Effector memory CD4-positive, alpha-beta T cell (primary cell): ENCODE measurements around the gene RTRAF.

Source experiments
- DNase-seq, 3 donors: peaks; one replicate each; pipeline ENCODE4 v3.0.0-alpha.2; 2020
- H3K27ac ChIP-seq: 2 replicates; pipeline ENCODE4 v1.7.0; 2013; ENCODE audit warnings: mild to moderate bottlenecking, low read length, moderate library complexity; ENCODE audit not compliant: insufficient read depth, poor library complexity, severe bottlenecking
- H3K27me3 ChIP-seq: replicated peaks from 2 replicates; pipeline ENCODE4 v1.7.0; 2013; ENCODE audit warnings: mild to moderate bottlenecking, low read length; ENCODE audit not compliant: insufficient read depth, control insufficient read depth, poor library complexity, severe bottlenecking
- H3K36me3 ChIP-seq: 2 replicates; pipeline ENCODE4 v1.7.0; 2013; ENCODE audit warnings: mild to moderate bottlenecking, low read length, moderate library complexity; ENCODE audit not compliant: control insufficient read depth, insufficient read depth
- H3K4me1 ChIP-seq: 2 replicates; pipeline ENCODE4 v1.7.0; 2013; ENCODE audit warnings: low read length, mild to moderate bottlenecking; ENCODE audit not compliant: control insufficient read depth, insufficient read depth, poor library complexity, severe bottlenecking
- H3K4me3 ChIP-seq: 2 replicates; pipeline ENCODE4 v1.7.0; 2013; ENCODE audit warnings: low read length, low read depth, mild to moderate bottlenecking; ENCODE audit not compliant: insufficient read depth, poor library complexity, severe bottlenecking
- H3K9me3 ChIP-seq: 2 replicates; pipeline ENCODE4 v1.7.0; 2013; ENCODE audit warnings: mild to moderate bottlenecking, low read length, moderate library complexity; ENCODE audit not compliant: control insufficient read depth

Gene RTRAF

DNA sequence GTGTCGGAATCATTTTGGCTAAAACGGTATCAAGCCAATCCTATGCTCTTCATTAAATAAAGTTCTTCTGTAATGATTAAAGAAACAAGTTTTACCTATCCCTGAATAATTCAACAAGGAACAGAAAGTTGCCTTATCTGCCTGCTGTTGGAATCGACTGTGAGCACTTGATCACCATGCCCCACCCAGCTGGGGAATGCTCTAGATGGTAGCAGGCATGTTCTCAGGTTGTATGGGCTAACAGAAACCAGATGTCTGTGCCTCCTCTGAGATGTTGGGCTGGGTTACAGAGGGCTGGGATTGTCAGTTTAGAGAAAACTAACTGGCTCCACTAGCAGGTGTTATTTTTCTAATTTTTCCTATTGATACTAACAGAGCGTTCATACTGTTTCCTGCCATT, 28.9 kb downstream of the RTRAF start:
- no peak for DNase-seq
- Histone ChIP-seq H3K9me3 (no peaks in the 10 kb centered on the region), H3K36me3 (no peaks in the 10 kb centered on the region)

GRCh38 chr14:52018970-52019369, 29.6 kb downstream of the RTRAF start:
- H3K9me3 ChIP-seq = no peaks in the 10 kb centered on the region
- no peak overlapping the region for H3K27ac ChIP-seq
- no peak overlapping the region for H3K4me3 ChIP-seq
- no peaks in the 10 kb centered on the region for H3K27me3 ChIP-seq
- H3K4me1 ChIP-seq = no peaks in the 10 kb centered on the region
- DNase-seq = no peak
- H3K36me3 ChIP-seq = no peaks in the 10 kb centered on the region

More for the DNA sequence above, 28.9 kb downstream of the RTRAF start:
- H3K27ac ChIP-seq = no peak overlapping the region
- H3K4me1 ChIP-seq = no peaks in the 10 kb centered on the region
- no peaks in the 10 kb centered on the region for H3K27me3 ChIP-seq
- no peak overlapping the region for H3K4me3 ChIP-seq

GRCh38 chr14:52020161-52020714, 30.9 kb downstream of the RTRAF start:
- Histone ChIP-seq H3K27me3 (no peaks in the 10 kb centered on the region), H3K27ac (no peak overlapping the region), H3K4me3 (no peak overlapping the region), H3K36me3 (no peaks in the 10 kb centered on the region), H3K9me3 (no peaks in the 10 kb centered on the region), H3K4me1 (no peaks in the 10 kb centered on the region)
- DNase-seq = no peak

DNA sequence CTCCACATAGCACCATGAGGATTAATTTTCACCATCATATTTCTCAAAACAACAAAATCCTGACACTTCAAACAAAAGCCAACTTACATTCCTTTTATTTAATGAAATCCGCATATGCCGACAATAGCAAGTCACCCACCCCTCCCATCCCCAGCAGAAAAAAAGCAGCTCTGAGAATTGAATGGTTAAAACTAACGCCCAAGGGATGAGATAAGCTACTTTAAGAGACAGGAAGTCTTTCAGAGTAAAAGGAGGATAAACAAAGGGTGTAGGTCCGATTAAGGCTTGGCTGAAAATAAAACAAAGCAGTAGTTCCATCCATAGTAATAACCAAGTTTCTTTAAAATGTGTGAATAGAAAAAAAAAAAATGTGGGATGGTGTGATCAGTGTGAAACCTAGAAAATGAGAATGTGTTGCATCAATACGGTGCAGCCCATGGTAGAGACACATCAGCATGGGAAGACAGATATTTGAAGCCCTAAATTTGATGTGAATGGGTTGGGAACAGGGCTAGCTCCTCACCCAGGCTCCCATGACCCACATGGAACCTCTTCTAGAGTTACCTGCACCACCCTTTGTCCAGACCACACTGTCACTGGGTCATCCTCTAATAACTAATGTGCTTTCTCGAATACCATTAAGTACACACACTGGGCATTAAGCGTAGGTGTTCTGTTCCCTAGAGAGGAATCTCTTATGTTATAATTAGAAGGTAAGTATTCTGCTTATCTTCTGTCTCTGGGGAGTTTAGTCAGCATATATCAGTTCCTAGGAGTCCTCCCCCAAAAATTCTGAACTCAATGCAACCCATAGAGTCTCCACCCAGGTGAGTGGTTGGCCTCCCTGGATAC, 31.7 kb downstream of the RTRAF start:
- Histone ChIP-seq H3K4me3 (no peak overlapping the region), H3K36me3 (no peaks in the 10 kb centered on the region), H3K4me1 (no peaks in the 10 kb centered on the region), H3K9me3 (no peaks in the 10 kb centered on the region), H3K27me3 (no peaks in the 10 kb centered on the region), H3K27ac (no peak overlapping the region)
- no peak for DNase-seq

GRCh38 chr14:52021957-52022600, 32.7 kb downstream of the RTRAF start:
- Histone ChIP-seq H3K27ac (no peak overlapping the region), H3K27me3 (no peaks in the 10 kb centered on the region), H3K36me3 (no peaks in the 10 kb centered on the region), H3K4me1 (no peaks in the 10 kb centered on the region), H3K4me3 (no peak overlapping the region), H3K9me3 (no peaks in the 10 kb centered on the region)
- no peak for DNase-seq

DNA sequence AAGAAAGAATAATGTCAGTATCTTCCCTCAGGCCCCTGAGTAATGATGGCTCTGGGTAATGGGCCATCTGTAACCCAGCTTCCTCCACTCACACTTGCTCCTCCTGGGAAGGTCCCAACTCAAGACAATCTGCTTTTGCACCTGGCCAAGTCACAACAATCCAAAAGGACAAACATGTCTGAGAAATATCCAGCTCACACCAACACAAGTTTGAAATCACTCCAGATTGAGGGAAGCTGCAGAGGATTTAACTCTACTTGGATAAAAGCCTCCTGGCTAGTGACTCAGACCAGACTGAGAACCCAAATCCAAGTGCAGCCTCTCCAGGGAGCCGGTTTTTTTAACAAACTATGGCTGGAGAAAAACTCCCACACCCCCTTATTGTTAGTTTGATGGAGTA, 34.2 kb downstream of the RTRAF start:
- no peak overlapping the region for H3K27ac ChIP-seq
- H3K9me3 ChIP-seq = no peaks in the 10 kb centered on the region
- H3K4me1 ChIP-seq = no peaks in the 10 kb centered on the region
- no peak overlapping the region for H3K4me3 ChIP-seq
- no peak for DNase-seq
- H3K36me3 ChIP-seq = no peaks in the 10 kb centered on the region
- no peaks in the 10 kb centered on the region for H3K27me3 ChIP-seq

GRCh38 chr14:52025310-52025709, 36.0 kb downstream of the RTRAF start:
- no peak for DNase-seq
- no peak overlapping the region for H3K4me3 ChIP-seq
- no peaks in the 10 kb centered on the region for H3K27me3 ChIP-seq
- H3K36me3 ChIP-seq = no peaks in the 10 kb centered on the region
- no peak overlapping the region for H3K27ac ChIP-seq
- H3K4me1 ChIP-seq = no peaks in the 10 kb centered on the region
- no peaks in the 10 kb centered on the region for H3K9me3 ChIP-seq

- Histone ChIP-seq H3K4me3 (no peak overlapping the region), H3K4me1 (no peaks in the 10 kb centered on the region), H3K27me3 (no peaks in the 10 kb centered on the region), H3K36me3 (no peaks in the 10 kb centered on the region), H3K27ac (no peak overlapping the region), H3K9me3 (no peaks in the 10 kb centered on the region)
- DNase-seq = no peak
Measured at GRCh38 chr14:52026017-52026660, 36.8 kb downstream of the RTRAF start.

DNA sequence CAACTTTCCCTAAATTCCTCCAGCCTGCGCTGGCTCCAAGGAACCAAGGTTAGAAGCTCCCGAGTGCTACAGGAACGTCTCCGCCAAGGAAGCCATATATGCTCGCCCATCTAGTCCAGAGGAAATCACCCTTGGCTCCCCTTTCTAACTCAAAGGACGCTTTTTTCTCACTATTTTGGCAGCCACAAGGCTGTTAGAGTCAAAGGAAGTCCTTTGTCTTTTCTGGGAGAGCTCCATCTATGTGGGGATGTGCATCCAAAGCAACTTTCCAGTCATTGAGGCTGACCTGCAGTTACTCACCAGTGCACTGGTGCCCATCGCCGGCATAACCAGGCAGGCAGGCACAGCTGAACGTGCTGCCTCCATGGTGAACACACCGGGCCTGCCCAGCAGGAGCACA, 37.6 kb downstream of the RTRAF start:
- no peaks in the 10 kb centered on the region for H3K4me1 ChIP-seq

GRCh38 chr14:52029881-52030280, 40.5 kb downstream of the RTRAF start:
- Histone ChIP-seq H3K9me3 (no peaks in the 10 kb centered on the region), H3K4me1 (no peaks in the 10 kb centered on the region), H3K4me3 (no peak overlapping the region), H3K36me3 (no peaks in the 10 kb centered on the region), H3K27ac (no peak overlapping the region), H3K27me3 (no peaks in the 10 kb centered on the region)
- DNase-seq = no peak

More for the DNA sequence above, 37.6 kb downstream of the RTRAF start:
- no peak for DNase-seq
- no peaks in the 10 kb centered on the region for H3K27me3 ChIP-seq
- no peak overlapping the region for H3K27ac ChIP-seq
- H3K4me3 ChIP-seq = no peak overlapping the region
- H3K9me3 ChIP-seq = no peaks in the 10 kb centered on the region
- no peaks in the 10 kb centered on the region for H3K36me3 ChIP-seq
